HepG2 (cell line): Measurements from ENCODE around the gene COASY. TPM values are rescaled to one million over a fixed set of nuclear protein-coding genes. Genes with fewer than 3 reads are reported as not detected.

Experiments used
- CBX1 ChIP-seq: IDR thresholded peaks from one replicate; pipeline ENCODE4 v1.6.1; 2016; ENCODE audit warnings: antibody characterized with exemption, low read depth
- CREM ChIP-seq, 2 experiments: sonication (generic) in 1 of 2; formaldehyde crosslinking in 1 of 2; IDR thresholded peaks; 2 replicates each; pipeline versions ENCODE4 v1.4.0 to v1.6.1; 2016 to 2020; ENCODE audit warnings: antibody characterized with exemption in 1 of 2, mild to moderate bottlenecking in 1 of 2, missing genetic modification reagents in 1 of 2
- FOXJ3 ChIP-seq: sonication (generic); formaldehyde crosslinking; IDR thresholded peaks from 2 replicates; pipeline ENCODE4 v1.4.0; 2020; ENCODE audit warnings: missing genetic modification reagents, mild to moderate bottlenecking, borderline replicate concordance
- HNRNPL ChIP-seq: fragments of 200-400 bp; formaldehyde crosslinking; IDR thresholded peaks from 2 replicates; pipeline ENCODE4 v1.6.1; 2017; ENCODE audit warnings: mild to moderate bottlenecking, low read depth, low read length
- HOMEZ ChIP-seq: IDR thresholded peaks from 2 replicates; pipeline ENCODE4 v1.6.1; 2016; ENCODE audit warnings: low read depth
- IRF2 ChIP-seq: IDR thresholded peaks from 2 replicates; pipeline ENCODE4 v1.6.1; 2018; ENCODE audit warnings: missing genetic modification reagents, missing compliant biosample characterization
- LRRFIP1 ChIP-seq: sonication (generic); formaldehyde crosslinking; conservative IDR thresholded peaks from 2 replicates; pipeline ENCODE4 v1.4.0; 2020; ENCODE audit warnings: missing genetic modification reagents
- MIER2 ChIP-seq: IDR thresholded peaks from 2 replicates; pipeline ENCODE4 v1.6.1; 2016; ENCODE audit warnings: missing biosample characterization, missing genetic modification reagents
- MXI1 ChIP-seq: IDR thresholded peaks from 3 replicates; pipeline ENCODE4 v1.6.1; 2012; ENCODE audit warnings: low read depth, low read length, inconsistent platforms, borderline replicate concordance
- ZNF136 ChIP-seq: sonication (generic); formaldehyde crosslinking; IDR thresholded peaks from 2 replicates; pipeline ENCODE4 v1.8.1; 2022; ENCODE audit warnings: low read depth, mild to moderate bottlenecking, moderate library complexity, missing genetic modification reagents
- ZNF317 ChIP-seq: sonication (generic); formaldehyde crosslinking; IDR thresholded peaks from 2 replicates; pipeline ENCODE4 v1.5.0; 2020; ENCODE audit warnings: mild to moderate bottlenecking, missing genetic modification reagents
- ZNF496 ChIP-seq: sonication (generic); formaldehyde crosslinking; IDR thresholded peaks from 2 replicates; pipeline ENCODE4 v1.8.1; 2023; ENCODE audit warnings: mild to moderate bottlenecking, moderate library complexity, missing genetic modification reagents; ENCODE audit not compliant: insufficient replicate concordance
- polyA plus RNA-seq, 8 experiments: library from polyadenylated mRNA; depleted of rRNA in 3 of 8; stranded (reverse) in 7 of 8; unstranded in 1 of 8; fragments of >200 nt; fragmentation: Illumina TruSeq in 4 of 8; extraction: Trizol in 4 of 8; gene quantifications; 2 replicates each; pipeline versions ENCODE4 v1.2.1 to v1.2.3, GENCODE V29; 2011 to 2016; ENCODE audit warnings: low read depth in 4 of 8, missing spikeins in 1 of 8, mixed read lengths in 1 of 8; ENCODE audit not compliant: insufficient read depth in 1 of 8
- total RNA-seq, 5 experiments: library from RNA; depleted of rRNA; stranded (reverse); fragments of >200 nt; fragmentation: Illumina TruSeq; extraction: Trizol; gene quantifications; 2 replicates each; pipeline ENCODE4 v1.2.3, GENCODE V29; 2016; ENCODE audit warnings: low read depth in 1 of 5
- TF ChIP-seq, protein P1 (sequence below): IDR thresholded peaks from 2 replicates; pipeline ENCODE4 v1.4.0; 2020; ENCODE audit warnings: mild to moderate bottlenecking, missing genetic modification reagents
- TF ChIP-seq, protein P2 (sequence below): sonication (generic); formaldehyde crosslinking; conservative IDR thresholded peaks from 2 replicates; pipeline ENCODE4 v1.8.0; 2022; ENCODE audit warnings: low read depth, missing genetic modification reagents
- TF ChIP-seq, protein P3 (sequence below): sonication (generic); formaldehyde crosslinking; IDR thresholded peaks from 2 replicates; pipeline ENCODE4 v1.4.0; 2020; ENCODE audit warnings: missing genetic modification reagents
- TF ChIP-seq, protein P4 (sequence below): sonication (generic); formaldehyde crosslinking; IDR thresholded peaks from 2 replicates; pipeline ENCODE4 v1.4.0; 2020; ENCODE audit warnings: missing genetic modification reagents, borderline replicate concordance

The COASY gene
- total and polyA plus RNA-seq, 2 of the 13 experiments (the other 11 are each of a cell fraction or from before 2014, with no cell fraction given) = 90.7 to 125 TPM

- TF ChIP-seq FOXJ3 (CRISPR knock-in tag) (peak; percentile 60; the same call in 1 of the 2 replicates), CREM (IDR thresholded peaks at IDR 0.05) (peak; percentile 13; the same call in 1 of the 2 replicates), CREM (CRISPR knock-in tag; IDR thresholded peaks at IDR 0.05) (no peak), ZNF317 (CRISPR knock-in tag) (peak; percentile 22; the same call in 1 of the 2 replicates), IRF2 (CRISPR knock-in tag) (no peak), MXI1 (peak; percentile 33; the same call in 1 of the 3 replicates), ZNF136 (CRISPR knock-in tag) (no peak), HOMEZ (CRISPR knock-in tag) (no peak), LRRFIP1 (CRISPR knock-in tag) (no peak), MIER2 (CRISPR knock-in tag) (no peak), ZNF496 (CRISPR knock-in tag) (no peak), CBX1 (no peak), HNRNPL (no peak)
- TF ChIP-seq, protein P1, sequence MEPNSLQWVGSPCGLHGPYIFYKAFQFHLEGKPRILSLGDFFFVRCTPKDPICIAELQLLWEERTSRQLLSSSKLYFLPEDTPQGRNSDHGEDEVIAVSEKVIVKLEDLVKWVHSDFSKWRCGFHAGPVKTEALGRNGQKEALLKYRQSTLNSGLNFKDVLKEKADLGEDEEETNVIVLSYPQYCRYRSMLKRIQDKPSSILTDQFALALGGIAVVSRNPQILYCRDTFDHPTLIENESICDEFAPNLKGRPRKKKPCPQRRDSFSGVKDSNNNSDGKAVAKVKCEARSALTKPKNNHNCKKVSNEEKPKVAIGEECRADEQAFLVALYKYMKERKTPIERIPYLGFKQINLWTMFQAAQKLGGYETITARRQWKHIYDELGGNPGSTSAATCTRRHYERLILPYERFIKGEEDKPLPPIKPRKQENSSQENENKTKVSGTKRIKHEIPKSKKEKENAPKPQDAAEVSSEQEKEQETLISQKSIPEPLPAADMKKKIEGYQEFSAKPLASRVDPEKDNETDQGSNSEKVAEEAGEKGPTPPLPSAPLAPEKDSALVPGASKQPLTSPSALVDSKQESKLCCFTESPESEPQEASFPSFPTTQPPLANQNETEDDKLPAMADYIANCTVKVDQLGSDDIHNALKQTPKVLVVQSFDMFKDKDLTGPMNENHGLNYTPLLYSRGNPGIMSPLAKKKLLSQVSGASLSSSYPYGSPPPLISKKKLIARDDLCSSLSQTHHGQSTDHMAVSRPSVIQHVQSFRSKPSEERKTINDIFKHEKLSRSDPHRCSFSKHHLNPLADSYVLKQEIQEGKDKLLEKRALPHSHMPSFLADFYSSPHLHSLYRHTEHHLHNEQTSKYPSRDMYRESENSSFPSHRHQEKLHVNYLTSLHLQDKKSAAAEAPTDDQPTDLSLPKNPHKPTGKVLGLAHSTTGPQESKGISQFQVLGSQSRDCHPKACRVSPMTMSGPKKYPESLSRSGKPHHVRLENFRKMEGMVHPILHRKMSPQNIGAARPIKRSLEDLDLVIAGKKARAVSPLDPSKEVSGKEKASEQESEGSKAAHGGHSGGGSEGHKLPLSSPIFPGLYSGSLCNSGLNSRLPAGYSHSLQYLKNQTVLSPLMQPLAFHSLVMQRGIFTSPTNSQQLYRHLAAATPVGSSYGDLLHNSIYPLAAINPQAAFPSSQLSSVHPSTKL (CRISPR knock-in tag) = peak; percentile 75; the same call in 1 of the 2 replicates
- TF ChIP-seq, protein P2, sequence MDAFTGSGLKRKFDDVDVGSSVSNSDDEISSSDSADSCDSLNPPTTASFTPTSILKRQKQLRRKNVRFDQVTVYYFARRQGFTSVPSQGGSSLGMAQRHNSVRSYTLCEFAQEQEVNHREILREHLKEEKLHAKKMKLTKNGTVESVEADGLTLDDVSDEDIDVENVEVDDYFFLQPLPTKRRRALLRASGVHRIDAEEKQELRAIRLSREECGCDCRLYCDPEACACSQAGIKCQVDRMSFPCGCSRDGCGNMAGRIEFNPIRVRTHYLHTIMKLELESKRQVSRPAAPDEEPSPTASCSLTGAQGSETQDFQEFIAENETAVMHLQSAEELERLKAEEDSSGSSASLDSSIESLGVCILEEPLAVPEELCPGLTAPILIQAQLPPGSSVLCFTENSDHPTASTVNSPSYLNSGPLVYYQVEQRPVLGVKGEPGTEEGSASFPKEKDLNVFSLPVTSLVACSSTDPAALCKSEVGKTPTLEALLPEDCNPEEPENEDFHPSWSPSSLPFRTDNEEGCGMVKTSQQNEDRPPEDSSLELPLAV (CRISPR knock-in tag) = no peak
- TF ChIP-seq, protein P3, sequence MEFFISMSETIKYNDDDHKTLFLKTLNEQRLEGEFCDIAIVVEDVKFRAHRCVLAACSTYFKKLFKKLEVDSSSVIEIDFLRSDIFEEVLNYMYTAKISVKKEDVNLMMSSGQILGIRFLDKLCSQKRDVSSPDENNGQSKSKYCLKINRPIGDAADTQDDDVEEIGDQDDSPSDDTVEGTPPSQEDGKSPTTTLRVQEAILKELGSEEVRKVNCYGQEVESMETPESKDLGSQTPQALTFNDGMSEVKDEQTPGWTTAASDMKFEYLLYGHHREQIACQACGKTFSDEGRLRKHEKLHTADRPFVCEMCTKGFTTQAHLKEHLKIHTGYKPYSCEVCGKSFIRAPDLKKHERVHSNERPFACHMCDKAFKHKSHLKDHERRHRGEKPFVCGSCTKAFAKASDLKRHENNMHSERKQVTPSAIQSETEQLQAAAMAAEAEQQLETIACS = no peak
- TF ChIP-seq, protein P4, sequence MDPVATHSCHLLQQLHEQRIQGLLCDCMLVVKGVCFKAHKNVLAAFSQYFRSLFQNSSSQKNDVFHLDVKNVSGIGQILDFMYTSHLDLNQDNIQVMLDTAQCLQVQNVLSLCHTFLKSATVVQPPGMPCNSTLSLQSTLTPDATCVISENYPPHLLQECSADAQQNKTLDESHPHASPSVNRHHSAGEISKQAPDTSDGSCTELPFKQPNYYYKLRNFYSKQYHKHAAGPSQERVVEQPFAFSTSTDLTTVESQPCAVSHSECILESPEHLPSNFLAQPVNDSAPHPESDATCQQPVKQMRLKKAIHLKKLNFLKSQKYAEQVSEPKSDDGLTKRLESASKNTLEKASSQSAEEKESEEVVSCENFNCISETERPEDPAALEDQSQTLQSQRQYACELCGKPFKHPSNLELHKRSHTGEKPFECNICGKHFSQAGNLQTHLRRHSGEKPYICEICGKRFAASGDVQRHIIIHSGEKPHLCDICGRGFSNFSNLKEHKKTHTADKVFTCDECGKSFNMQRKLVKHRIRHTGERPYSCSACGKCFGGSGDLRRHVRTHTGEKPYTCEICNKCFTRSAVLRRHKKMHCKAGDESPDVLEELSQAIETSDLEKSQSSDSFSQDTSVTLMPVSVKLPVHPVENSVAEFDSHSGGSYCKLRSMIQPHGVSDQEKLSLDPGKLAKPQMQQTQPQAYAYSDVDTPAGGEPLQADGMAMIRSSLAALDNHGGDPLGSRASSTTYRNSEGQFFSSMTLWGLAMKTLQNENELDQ = no peak
These were observed 17.1 kb upstream of the COASY start (continued) for GRCh38 chr17:42544874-42545283.
